Mucosa of descending colon (tissue), 3 donors: ENCODE results near the gene TMEM232. TPM values are rescaled to one million over a fixed set of nuclear protein-coding genes. Genes with fewer than 3 reads are reported as not detected.
"Not testable (repeated sequence)": the region's sequence is repeated elsewhere in the genome, so short reads cannot be mapped to it uniquely, and the experiment has no call there.

Experiments used
- ATAC-seq: fragments of 200-7000 bp; cut with Tn5 transposase; one replicate; pipeline ENCODE4 v1.9.1; 2020; ENCODE audit warnings: mild to moderate bottlenecking, moderate library complexity
- DNase-seq, 3 donors: peaks; one replicate each; pipeline ENCODE4 v3.0.0-alpha.2; 2020
- H3K36me3 ChIP-seq: fragments of 200-600 bp; one replicate; pipeline ENCODE4 v1.8.0; 2021; ENCODE audit warnings: low read depth, mild to moderate bottlenecking
- H3K4me1 ChIP-seq: fragments of 200-600 bp; one replicate; pipeline ENCODE4 v1.8.0; 2021; ENCODE audit warnings: low read depth, mild to moderate bottlenecking
- H3K4me3 ChIP-seq: fragments of 200-600 bp; one replicate; pipeline ENCODE4 v1.8.0; 2021; ENCODE audit warnings: mild to moderate bottlenecking
- H3K9me3 ChIP-seq: fragments of 200-600 bp; one replicate; pipeline ENCODE4 v1.8.0; 2021; ENCODE audit warnings: mild to moderate bottlenecking
- CTCF ChIP-seq: fragments of 200-600 bp; IDR thresholded peaks from one replicate; pipeline ENCODE4 v1.8.0; 2022; ENCODE audit warnings: antibody characterized with exemption, mild to moderate bottlenecking
- intact Hi-C, 2 donors: fragments of 100-400 bp; cut with DNase I in 1 of 2; cut with micrococcal nuclease in 1 of 2; formaldehyde crosslinking; loops; one replicate each; pipeline versions ENCODE4 v1.11.0 to v1.11.1; 2022; cut with DNase I, micrococcal nuclease
- total RNA-seq, 3 donors: library from RNA; stranded (reverse); fragmentation: NEBNext Ultra II Directional in 2 of 3; extraction: Animal tissue kit (Norgen Biotek cat#: 25700) in 2 of 3; gene quantifications; one replicate each; pipeline versions ENCODE4 v1.2.1 to v1.2.4, GENCODE V29; 2021 to 2023
- donor health status: DM: no; HTN: no; CAD: no; lungs with moderate emphysema.
- donor health status: DM: no; HTN: no; CAD: no.
- donor health status: DM: no; HTN: yes; CAD: no.

TMEM232 gene
- total RNA-seq, 3 donors from 2014 or later, result 1.0 to 3.9 (median 3.0) TPM

GRCh38 chr5:110681953-110682352, 44.5 kb downstream of the TMEM232 start:
- H3K4me3 ChIP-seq, result no peak overlapping the region
- no peak for DNase-seq
- no peak for TF ChIP-seq CTCF
- no peaks in the 10 kb centered on the region for H3K36me3 ChIP-seq
- ATAC-seq, result no peak
- no peaks in the 10 kb centered on the region for H3K4me1 ChIP-seq
- intact Hi-C loops, result no loop called here
- H3K9me3 ChIP-seq, result no peaks in the 10 kb centered on the region

- intact Hi-C loops, result no loop called here
- ATAC-seq (no peak), DNase-seq (no peak)
- no peaks in the 10 kb centered on the region for H3K4me1 ChIP-seq
- no peaks in the 10 kb centered on the region for H3K9me3 ChIP-seq
- no peak overlapping the region for H3K4me3 ChIP-seq
- no peak for TF ChIP-seq CTCF
- no peaks in the 10 kb centered on the region for H3K36me3 ChIP-seq
Measured at GRCh38 chr5:110681109-110681508, 45.4 kb downstream of the TMEM232 start.

- H3K4me3 ChIP-seq, intact Hi-C loops, DNase-seq, H3K9me3 ChIP-seq, H3K4me1 ChIP-seq, H3K36me3 ChIP-seq, ATAC-seq: not testable (repeated sequence)
Measured at GRCh38 chr5:110676554-110676953, 49.9 kb downstream of the TMEM232 start.

GRCh38 chr5:110665184-110665726, 61.2 kb downstream of the TMEM232 start:
- H3K4me3 ChIP-seq, result no peak overlapping the region
- ATAC-seq, result no peak
- no peaks in the 10 kb centered on the region for H3K36me3 ChIP-seq
- no peak for DNase-seq
- H3K4me1 ChIP-seq, result no peaks in the 10 kb centered on the region
- TF ChIP-seq CTCF, result no peak
- intact Hi-C loops, result no loop called here
- H3K9me3 ChIP-seq, result no peaks in the 10 kb centered on the region

- no peak for TF ChIP-seq CTCF
- no peak for DNase-seq
- H3K36me3 ChIP-seq, result no peaks in the 10 kb centered on the region
- ATAC-seq, result no peak
- intact Hi-C loops, result no loop called here
- no peak overlapping the region for H3K4me3 ChIP-seq
- no peaks in the 10 kb centered on the region for H3K4me1 ChIP-seq
- no peaks in the 10 kb centered on the region for H3K9me3 ChIP-seq
Measured at GRCh38 chr5:110663525-110663924, 62.9 kb downstream of the TMEM232 start.

- Histone ChIP-seq H3K4me3 (no peak overlapping the region), H3K4me1 (no peaks in the 10 kb centered on the region), H3K36me3 (no peaks in the 10 kb centered on the region), H3K9me3 (no peaks in the 10 kb centered on the region)
- DNase-seq (no peak), ATAC-seq (no peak)
- intact Hi-C loops, result no loop called here
- TF ChIP-seq CTCF, result no peak
Measured at GRCh38 chr5:110658006-110658405, 68.5 kb downstream of the TMEM232 start.
